Cardiac muscle cell (in vitro differentiated cells and primary cell): ENCODE data around the gene COPZ1. TPM values are rescaled to one million over a fixed set of nuclear protein-coding genes. Genes with fewer than 3 reads are reported as not detected.

Source experiments
- DNase-seq, 2 donors: peaks; one replicate each; pipeline versions ENCODE4 v3.0.0 to v3.0.0-alpha.2; 2010 to 2017; ENCODE audit warnings: low read depth in 1 of 2, low spot score in 1 of 2
- H3K27ac ChIP-seq: fragments of 200-600 bp; sonication (generic); 2 replicates; pipeline ENCODE4 v1.5.1; 2016
- H3K27me3 ChIP-seq: fragments of 200-600 bp; sonication (generic); 2 replicates; pipeline ENCODE4 v1.6.0; 2016; ENCODE audit warnings: control low read depth
- H3K36me3 ChIP-seq: fragments of 200-600 bp; sonication (generic); 2 replicates; pipeline ENCODE4 v1.5.1; 2016; ENCODE audit warnings: control low read depth
- H3K4me1 ChIP-seq: fragments of 200-600 bp; sonication (generic); 2 replicates; pipeline ENCODE4 v1.8.1; 2017; ENCODE audit warnings: low read depth, mild to moderate bottlenecking, mixed run types
- H3K4me3 ChIP-seq: fragments of 200-600 bp; sonication (generic); 2 replicates; pipeline ENCODE4 v1.5.1; 2016; ENCODE audit warnings: mild to moderate bottlenecking
- H3K9me3 ChIP-seq: fragments of 200-600 bp; sonication (generic); 2 replicates; pipeline ENCODE4 v1.5.1; 2017; ENCODE audit warnings: low read depth, mild to moderate bottlenecking, control low read depth
- polyA plus RNA-seq: library from polyadenylated mRNA; unstranded; fragments of >200 nt; fragmentation: Nextera tagmentation; extraction: Ambion mirVana; gene quantifications from 2 replicates; pipeline ENCODE4 v1.2.1, GENCODE V29; 2016
- total RNA-seq: library from RNA; depleted of rRNA; stranded (reverse); fragments of >200 nt; gene quantifications from 2 replicates; pipeline ENCODE4 v1.2.3, GENCODE V29; 2016
- TF ChIP-seq, protein P1 (sequence below): IDR thresholded peaks from 2 replicates; pipeline ENCODE4 v1.5.1; 2012; ENCODE audit warnings: low read depth, mild to moderate bottlenecking, low read length

The COPZ1 gene
- total and polyA plus RNA-seq, 2 experiments from 2014 or later, result 152 to 213 TPM

DNA sequence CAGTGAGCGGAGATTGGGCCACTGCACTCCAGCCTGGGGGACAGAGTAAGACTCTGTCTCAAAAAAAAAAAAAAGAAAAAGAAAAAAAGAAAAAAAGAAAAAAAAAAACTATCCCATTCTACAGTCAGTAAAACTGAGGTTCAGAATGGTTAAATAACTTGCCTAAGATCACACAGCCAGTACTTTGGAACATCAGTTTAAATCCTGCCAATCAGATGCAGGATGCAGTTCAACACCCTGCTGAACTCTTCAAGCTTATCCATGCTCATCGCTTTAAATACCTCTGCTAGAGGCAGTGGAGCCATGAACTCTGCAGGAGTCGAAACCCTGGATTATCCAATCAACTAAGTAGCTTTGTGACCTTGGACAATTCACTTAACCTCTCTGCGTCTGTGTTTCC is 56.2 kb downstream of the COPZ1 start:
- Histone ChIP-seq H3K4me1 (peaks cover 49% of the 10 kb centered on the region), H3K27ac (no peak overlapping the region), H3K27me3 (no peaks in the 10 kb centered on the region), H3K4me3 (no peak overlapping the region), H3K9me3 (no peaks in the 10 kb centered on the region), H3K36me3 (no peaks in the 10 kb centered on the region)
- TF ChIP-seq, protein P1, sequence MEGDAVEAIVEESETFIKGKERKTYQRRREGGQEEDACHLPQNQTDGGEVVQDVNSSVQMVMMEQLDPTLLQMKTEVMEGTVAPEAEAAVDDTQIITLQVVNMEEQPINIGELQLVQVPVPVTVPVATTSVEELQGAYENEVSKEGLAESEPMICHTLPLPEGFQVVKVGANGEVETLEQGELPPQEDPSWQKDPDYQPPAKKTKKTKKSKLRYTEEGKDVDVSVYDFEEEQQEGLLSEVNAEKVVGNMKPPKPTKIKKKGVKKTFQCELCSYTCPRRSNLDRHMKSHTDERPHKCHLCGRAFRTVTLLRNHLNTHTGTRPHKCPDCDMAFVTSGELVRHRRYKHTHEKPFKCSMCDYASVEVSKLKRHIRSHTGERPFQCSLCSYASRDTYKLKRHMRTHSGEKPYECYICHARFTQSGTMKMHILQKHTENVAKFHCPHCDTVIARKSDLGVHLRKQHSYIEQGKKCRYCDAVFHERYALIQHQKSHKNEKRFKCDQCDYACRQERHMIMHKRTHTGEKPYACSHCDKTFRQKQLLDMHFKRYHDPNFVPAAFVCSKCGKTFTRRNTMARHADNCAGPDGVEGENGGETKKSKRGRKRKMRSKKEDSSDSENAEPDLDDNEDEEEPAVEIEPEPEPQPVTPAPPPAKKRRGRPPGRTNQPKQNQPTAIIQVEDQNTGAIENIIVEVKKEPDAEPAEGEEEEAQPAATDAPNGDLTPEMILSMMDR, result no peak
- DNase-seq, result no peak

DNA sequence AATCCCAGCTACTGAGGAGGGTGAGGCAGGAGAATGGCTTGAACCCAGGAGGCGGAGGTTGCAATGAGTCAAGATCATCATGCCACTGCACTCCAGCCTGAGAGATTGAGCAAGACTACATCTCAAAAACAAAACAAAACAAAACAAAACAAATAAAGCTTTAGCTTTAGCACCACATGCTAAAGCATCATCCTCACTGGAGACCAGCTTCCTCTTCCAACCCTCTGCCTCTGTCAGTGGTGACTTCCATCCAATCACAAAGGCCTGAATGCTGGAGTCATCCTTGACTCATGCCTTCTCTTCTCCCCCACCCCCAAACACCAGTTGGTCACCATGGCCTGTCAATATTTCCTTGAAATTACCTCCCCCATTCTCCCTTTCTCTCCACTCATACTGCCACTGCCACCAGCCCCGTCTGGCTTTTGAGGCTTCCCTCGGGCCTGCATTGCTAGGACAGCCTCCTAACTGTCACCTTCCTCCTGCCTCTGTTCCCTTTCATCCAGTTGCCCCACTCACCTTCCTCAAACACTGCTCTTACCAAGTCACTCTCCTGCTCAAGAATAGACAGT is 58.2 kb downstream of the COPZ1 start:
- Histone ChIP-seq H3K4me1 (peaks cover 49% of the 10 kb centered on the region), H3K9me3 (no peaks in the 10 kb centered on the region), H3K27ac (no peak overlapping the region), H3K4me3 (no peak overlapping the region), H3K27me3 (no peaks in the 10 kb centered on the region), H3K36me3 (no peaks in the 10 kb centered on the region)
- TF ChIP-seq, protein P1, result no peak
- peak in 1 of 2 donors; percentile 50 for DNase-seq

DNA sequence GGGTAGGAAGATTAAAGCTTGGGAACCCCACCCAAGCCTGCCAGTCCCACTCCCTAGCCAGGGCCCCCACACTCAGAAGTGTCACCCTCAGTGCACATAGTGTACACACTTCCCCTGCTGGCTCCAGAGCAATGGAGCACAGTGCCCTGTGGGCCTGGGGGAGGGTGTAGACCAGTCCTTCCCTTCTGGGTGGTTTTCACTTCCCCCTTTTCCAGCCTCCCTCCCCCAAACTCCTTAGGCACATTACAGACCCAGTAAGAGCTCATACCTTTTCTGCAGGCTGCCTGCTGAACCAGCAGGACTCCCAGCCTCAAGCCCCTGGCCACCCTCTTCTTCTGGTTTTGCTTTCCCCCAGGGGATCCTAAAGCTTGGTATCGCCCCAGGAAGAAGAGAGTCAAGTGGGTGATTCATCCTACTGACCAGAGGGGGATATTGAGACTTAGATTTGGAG is 59.7 kb downstream of the COPZ1 start, which contains the start of gene ZNF385A:
TSS of gene ZNF385A (minus strand) at position 143 of the 451 bp plus-strand sequence. CDS start 219 bp downstream, outside the sequence.
- no peak for DNase-seq
- Histone ChIP-seq H3K27ac (no peak within 1 kb of the TSS), H3K4me1 (peaks cover 53% of the 10 kb centered on the region), H3K27me3 (no peaks in the 10 kb centered on the region), H3K36me3 (no peaks in the 10 kb centered on the region), H3K9me3 (no peaks in the 10 kb centered on the region), H3K4me3 (no peak within 1 kb of the TSS)
- TF ChIP-seq, protein P1, result no peak

DNA sequence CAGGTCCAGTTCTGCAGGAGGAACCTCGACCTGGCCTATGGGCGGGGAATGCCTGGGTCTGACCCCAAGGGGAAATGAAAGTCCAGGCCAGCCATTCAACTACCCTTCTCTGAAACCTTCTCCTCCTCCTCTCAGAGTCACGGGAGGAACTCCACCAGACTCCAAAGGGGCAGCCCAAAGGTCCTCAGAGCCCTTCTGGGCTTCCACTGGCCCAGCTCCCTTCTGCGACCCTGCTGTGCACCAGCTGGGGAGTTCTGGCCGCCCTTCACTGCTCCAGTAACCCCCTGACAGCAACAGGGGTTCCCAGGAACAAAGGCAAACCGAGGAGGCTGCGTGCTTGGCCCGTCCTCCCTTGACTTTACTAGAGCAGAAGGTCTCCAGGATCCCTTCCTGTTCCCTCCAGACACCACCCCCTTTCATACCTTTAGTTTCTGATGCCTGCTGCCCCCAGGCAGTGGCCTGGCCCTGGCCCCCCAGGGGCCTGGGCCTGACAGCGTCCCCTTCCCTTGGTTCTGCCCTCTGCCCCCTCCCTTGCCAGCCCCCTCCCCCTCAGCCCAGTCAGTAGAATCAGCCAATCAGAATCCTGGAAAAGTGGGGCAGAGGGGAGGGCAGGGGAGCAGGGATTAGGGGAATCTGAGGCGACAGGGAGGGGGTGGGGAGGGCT is 60.5 kb downstream of the COPZ1 start:
- peaks cover 59% of the 10 kb centered on the region for H3K4me1 ChIP-seq

DNA sequence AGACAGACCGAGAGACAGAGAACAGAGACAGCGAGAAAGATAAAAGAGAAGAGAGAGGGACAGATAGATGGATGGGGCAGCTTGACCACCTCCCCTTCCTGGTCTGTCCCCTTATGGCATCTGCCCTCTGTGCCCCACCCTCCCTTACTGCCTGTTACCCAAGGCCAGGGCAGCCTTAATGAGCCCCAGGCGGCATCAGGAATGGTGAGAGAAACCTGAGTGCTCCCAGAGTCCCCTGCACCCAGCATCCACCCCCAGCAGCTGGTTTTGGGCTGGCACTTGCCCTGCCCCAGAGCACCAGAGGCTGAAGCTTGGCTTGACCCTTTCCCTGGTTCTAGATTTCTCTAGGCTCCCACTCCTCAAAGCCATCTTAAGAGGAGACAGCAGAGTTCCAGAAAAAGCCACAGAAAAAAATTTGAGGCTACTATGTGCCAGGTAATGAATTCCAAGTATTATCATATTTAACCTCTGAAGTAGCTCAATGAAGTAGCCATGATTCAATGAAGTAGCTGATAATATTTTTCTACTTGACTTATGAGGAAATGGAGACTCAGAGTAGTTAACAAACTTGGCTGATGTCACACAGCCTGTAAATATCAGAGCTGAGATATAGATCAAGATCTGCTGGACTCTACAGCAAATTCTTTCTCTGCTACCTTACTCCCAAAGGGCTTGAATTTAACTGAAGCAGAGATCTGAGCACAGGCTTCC is 61.6 kb downstream of the COPZ1 start:
- Histone ChIP-seq H3K9me3 (no peaks in the 10 kb centered on the region), H3K4me3 (no peak overlapping the region), H3K4me1 (peaks cover 60% of the 10 kb centered on the region), H3K36me3 (no peaks in the 10 kb centered on the region), H3K27me3 (no peaks in the 10 kb centered on the region), H3K27ac (peak overlapping the region; percentile 83)
- no peak for DNase-seq
- TF ChIP-seq, protein P1, result no peak

More for the DNA sequence above, 60.5 kb downstream of the COPZ1 start:
- no peaks in the 10 kb centered on the region for H3K9me3 ChIP-seq
- H3K27ac ChIP-seq, result no peak overlapping the region
- no peaks in the 10 kb centered on the region for H3K36me3 ChIP-seq
- no peak for DNase-seq
- TF ChIP-seq, protein P1, result no peak
- H3K4me3 ChIP-seq, result no peak overlapping the region
- no peaks in the 10 kb centered on the region for H3K27me3 ChIP-seq
